HG02981 (cell line): ENCODE data around the gene PAXIP1.
A peak's percentile ranks its signal among the peaks of the same experiment; 100 is the strongest.

Experiments
- ATAC-seq: cut with Tn5 transposase; IDR thresholded peaks from one replicate; pipeline ENCODE4 v1.9.1; 2021; ENCODE audit warnings: mild to moderate bottlenecking, moderate library complexity; ENCODE audit not compliant: unreplicated experiment

PAXIP1 gene

DNA sequence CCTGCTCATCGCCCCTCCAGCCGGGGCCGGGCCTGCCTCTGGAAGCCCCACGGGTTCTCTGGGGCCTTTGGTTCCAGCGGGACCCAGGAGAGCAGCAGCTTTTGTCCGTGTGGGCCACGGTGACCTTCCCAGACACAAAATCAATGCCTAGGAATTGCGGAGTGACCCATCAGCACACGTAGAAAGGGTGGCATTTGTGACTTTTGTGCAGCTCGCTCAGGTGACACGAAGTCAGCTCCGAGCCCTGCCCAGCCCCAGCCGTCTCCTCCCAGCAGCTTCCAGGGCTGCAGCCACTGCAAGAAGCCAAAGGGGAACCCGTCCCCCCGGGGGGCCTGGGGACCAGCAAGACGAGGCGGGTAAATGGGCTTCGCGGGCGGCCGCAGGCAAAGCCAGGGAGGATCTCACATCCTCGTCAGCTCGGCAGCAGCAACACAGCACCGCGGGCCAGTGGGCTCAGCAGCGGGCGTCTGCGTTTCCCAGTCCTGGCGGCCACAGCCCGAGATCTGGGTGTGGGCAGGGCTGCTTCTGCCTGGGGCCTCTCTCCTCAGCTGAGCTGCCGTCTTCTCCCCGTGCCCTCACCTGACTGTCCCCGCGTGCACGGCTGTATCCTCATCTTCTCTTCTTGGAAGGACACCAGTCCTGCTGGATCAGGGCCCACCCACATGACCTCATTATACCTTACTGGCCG is 88.5 kb downstream of the PAXIP1 start:
- ATAC-seq, result peak; percentile 17

DNA sequence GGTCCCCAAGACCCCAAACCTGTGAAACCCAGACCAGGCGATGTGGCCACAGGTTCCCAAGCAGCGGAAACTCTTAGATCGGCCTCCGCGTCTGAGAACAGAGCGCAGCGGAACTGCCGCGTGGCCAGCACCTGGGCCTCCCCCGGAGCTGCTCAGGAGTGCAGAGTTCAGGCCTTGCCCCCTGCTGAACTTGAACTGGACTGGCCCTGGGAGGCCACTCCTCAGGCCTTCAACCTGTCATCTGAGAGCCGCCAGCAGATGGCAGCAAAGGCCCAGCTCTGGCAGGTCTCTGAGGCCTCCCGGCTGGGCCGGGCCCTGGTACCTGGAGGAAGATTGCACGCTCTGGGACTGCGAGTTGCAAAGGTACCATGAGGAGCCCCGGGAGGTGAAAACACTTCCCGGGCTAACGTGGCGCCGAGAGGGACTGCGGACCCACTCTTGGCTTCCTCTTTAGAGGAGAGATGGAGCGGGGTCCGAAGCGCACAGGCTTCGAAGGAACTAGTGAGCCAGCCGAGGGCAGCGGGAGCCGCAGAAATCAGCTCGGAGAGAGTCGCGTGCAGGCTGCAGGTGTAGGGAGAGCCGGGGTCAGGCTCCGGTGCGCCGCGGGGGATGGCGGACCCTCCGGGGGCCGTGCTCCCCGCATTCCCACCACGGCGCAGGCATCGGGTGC is 89.2 kb downstream of the PAXIP1 start:
- ATAC-seq, result peak; percentile 95

DNA sequence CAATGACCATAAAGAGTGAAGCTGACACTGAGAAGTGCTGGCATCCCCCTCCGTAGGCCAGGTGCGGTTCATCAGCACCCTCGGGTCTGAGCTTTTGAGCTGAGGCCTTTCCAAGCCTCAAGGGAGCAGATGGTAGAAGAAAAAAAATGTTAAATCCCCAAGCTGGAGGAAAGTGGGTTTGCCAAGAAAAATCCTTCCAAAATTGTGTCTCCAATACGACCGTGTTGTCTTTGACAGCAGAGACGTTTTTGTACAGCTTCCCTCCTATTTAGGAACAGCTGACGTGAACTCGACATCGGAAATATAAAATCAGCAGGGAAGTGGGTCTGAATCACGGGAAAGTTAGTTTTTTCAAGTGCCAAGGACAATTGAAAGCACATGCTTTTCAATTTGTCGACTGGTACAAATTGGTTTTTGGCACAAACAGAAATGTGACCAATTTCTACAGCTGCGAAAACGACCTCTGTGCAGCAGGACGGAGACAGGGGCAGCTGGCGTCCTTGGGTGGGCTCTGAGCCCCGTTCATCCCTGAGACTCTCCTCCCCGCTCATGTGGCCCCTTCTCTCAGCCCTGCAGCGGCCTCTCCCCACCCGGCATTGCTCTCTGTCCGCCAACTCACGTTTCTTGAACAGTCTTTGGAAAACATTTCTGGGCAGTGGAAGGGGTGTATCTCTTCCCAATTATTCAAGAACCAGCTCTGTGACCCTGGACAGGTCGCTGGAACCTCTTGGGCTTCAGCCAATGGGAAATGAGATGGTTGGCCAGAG is 89.9 kb downstream of the PAXIP1 start:
- no peak for ATAC-seq

DNA sequence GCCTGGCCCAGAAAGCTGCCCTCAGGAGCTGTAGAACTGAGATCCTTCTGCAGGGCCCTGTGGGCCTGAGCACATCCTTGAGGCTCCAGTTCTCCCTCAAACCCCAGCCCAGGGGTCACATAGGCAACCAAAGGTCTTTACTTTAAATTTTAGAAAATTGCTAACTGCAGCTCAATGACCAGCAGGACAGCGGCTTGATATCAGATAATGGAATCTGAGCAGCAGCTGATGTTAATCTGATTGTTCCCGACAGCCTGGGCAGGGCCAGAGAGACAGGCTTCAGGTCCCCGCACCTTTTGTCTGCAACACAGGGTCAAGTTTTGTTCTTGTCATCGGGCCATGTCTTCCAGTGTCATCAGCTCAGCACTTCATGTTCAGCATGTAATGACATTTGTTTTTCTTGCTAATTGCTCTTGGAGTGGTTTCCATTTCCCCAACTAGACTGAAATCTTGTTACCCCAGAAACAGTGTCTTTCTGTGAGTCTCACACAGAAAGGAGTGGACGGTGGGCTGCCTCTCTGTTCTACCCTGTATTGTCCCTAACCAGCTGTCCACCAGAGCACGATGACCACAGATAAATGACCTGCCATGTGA is 91.0 kb downstream of the PAXIP1 start:
- no peak for ATAC-seq

DNA sequence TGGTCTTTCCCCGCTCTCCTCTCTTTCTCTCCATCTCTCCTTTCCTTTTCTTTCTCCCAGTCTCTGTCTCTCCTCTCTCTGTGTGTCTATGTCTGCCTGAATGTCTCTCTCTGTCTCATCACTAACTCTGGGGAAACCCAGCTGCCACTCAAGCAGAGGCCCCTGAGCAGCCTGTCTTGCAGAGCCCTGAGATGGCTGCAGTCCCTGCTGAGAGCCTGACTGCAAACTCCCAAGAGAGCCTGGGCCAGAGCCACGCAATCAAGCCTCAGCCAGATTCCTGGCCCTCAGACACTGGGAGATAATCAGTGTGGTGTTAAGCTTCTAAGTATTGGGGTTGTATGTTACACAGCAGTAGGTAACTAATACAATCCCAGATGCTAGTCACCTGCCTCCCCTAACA is 91.5 kb downstream of the PAXIP1 start:
- ATAC-seq, result no peak

DNA sequence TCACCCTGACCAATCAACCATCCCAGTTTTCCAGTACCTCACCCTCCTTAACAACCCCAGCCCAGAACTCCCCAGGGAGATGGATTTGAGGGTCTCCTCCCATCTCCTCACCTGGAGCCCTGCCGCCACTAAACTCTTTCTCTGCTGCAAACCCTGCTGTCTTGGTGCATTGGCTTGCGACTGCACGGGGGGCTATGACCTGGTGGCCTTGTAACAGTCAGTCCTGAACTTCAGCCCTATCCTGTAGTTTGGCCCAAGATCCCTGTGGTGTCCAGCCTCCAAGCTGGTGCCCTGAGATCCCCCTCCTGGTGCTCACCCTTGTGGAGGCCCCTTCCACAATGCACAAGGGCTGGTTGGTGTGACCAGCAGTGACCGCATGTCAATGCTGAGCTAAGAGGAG is 91.9 kb downstream of the PAXIP1 start:
- no peak for ATAC-seq

DNA sequence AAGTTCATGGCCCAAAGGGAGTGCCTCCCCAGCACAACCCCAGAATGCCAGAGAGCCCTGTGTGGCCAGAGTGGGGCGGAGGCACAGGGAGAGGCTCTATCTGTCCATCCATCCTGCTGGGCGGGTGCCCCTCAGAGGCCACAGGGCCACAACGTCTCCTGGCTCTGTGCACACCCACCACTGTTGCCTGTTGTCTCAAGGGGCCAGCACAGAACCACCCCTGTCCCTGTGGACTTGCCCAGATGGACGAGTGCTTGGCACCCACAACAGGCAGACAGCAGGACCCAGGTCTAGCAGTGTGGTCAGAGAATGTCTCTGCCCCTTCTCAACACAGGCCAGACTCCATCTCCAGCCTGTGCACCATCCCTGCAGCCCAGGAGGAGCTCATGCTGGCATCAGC is 92.8 kb downstream of the PAXIP1 start:
- no peak for ATAC-seq

DNA sequence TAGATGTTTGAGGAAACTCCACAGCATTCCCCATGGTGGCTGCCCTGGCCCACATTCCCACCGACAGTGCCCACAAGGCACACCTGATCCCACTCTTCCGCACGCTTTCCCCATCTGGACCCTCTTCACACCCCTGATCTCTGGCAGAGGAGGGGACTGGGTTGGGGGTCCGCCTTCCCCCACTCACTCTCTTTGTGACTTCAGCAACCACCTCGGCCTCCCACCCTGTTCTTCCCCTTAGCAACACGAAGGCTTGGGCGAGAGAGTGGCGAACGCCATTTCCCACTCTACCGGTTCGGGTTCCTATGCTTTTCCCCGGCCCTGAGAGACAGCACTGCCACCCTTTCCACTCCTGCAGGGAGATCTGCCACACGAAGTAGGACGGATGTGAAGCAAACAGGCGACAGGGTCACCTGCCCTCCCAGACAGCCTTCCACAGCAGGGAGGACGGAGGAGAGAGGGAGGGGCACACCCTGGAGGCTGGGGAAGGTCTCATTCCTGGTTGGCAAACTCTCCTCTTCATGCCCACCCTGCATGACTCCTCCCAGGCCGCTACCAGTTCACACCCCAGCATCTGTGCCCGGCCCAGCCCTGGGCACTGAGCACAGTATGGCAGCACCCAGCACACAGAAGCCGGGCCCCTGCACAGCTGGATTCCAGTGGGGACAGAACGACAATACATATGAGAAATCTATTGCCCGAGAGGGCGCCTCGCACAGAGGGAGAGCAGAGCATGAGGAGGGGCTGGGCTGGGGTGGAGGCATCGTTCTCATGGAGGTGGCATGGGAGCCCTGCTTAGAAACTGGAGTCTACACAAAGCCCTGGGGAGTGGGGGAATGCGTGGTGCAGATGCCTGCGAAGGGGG is 93.5 kb downstream of the PAXIP1 start:
- ATAC-seq, result no peak

DNA sequence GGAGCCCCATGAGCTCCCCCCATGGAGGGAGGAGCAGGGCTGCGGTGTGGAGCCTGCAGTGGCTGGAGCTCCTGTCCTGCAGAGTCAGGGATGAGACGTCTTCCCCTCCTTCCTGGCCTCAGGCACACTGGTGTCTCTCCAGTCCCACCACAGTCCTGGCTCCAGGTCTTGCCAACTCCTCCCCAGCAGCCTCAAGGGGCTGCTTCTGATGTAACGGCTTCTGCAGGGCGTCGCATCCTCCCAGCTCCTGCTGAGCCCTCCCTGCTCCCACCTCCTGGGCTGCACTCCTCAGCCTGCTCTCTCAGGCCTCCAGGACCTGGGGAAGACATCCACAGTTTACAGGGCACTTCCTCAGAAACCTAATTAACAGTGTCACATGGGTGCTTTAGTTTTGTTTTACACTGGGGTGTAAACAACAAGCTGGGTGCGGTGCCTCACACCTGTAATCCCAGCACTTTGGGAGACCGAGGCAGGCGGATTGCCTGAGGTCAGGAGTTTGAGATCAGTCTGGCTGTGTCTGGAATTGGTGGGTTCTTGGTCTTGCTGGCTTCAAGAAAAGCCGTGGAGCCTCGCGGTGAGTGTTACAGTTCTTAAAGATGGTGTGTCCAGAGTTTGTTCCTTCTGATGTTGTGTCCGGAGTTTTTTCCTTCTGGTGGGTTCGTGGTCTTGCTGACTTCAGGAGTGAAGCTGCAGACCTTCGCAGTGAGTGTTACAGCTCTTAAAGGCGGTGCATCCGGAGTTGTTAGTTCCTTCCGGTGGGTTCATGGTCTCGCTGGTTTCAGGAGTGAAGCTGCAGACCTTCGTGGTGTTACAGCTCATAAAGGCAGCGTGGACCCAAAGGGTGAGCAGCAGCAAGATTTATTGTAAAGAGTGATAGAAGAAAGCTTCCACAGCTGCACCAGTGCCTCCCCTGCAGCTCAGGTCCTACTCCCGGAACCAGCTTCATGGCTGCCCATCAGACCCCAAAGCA is 95.0 kb downstream of the PAXIP1 start:
- no peak for ATAC-seq

DNA sequence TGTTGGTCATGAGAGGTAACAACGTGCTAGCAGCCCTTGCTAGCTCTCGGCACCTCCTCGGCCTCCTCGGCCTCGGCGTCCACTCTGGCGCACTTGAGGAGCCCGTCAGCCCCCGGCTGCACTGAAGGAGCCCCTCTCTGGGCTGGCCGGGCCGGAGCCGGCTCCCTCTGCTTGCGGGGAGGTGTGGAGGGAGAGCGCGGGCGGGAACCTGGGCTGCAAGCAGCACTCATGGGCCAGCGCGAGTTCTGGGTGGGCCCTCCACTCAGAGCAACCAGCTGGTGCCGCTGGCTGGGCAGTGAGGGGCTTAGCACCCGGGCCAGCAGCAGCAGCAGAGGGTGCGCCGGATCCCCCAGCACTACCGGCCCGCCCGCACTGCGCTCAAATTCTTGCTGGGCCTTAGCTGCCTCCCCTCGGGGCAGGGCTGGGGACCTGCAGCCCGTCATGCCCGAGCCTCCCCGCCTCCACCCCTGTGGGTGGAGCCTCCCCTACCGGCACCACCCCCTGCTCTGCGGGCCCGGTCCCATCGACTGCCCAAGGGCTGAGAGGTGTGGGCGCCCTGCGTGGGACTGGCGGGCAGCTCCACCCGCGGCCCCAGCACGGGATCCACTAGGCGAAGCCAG is 96.1 kb downstream of the PAXIP1 start:
- ATAC-seq, result no peak

DNA sequence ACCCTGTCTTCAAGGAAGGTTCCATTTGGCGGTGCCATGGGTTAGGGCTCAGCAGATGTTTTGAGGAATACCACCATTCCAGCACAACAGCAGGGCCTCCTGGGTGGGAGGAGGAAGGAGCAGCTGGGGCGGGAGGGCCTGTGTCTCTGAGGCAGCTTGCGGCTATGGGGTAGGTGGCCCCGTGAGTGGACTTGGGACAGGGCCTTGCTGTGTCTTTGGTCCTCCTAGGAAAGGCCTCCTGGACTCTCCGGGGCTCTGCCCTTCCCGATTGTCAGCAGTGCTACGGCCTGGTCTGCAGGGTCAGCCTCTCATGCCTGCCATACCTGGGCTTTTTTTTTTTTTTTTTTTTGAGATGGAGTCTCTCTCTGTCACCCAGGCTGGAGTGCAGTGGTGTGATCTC is 96.7 kb downstream of the PAXIP1 start:
- ATAC-seq, result no peak

DNA sequence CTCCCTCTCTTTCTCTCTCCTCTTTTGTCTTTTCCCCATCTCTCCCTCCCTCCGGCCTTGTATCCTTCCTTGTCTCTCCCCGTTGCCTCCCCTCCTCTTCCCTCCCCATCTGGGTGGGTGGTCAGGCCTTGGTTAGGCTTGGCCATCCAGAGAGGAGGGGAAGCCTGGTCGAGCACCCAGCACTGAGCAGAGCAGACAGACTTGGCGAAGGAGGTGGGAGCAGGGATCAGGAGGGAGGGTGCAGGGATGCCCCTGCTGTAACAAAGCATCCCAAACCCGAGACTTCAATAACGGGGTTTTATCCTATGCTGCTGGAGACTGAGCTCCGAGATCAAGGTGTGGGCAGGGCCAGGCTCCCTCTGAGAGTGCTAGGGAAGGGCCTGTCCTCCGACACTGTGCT is 97.3 kb downstream of the PAXIP1 start:
- no peak for ATAC-seq

DNA sequence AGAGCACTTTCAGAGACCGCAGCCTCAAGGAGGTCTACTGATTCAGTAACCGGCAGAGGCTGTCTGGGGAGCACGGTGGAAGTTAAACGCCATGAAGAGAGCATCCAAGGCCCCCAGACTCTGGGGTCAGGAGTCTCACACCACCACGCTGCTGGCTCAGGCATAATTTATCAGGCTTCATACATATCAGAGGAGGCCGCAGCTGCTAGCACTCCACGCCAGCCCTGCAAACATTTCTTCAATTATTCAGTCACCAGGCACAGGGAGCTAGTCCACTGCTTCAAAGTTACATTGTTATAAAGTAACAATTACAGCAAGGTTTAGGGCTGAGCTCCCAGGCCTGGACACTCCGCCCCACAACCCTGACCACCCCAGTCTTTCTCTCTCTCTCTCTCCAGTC is 97.8 kb downstream of the PAXIP1 start:
- ATAC-seq, result no peak

DNA sequence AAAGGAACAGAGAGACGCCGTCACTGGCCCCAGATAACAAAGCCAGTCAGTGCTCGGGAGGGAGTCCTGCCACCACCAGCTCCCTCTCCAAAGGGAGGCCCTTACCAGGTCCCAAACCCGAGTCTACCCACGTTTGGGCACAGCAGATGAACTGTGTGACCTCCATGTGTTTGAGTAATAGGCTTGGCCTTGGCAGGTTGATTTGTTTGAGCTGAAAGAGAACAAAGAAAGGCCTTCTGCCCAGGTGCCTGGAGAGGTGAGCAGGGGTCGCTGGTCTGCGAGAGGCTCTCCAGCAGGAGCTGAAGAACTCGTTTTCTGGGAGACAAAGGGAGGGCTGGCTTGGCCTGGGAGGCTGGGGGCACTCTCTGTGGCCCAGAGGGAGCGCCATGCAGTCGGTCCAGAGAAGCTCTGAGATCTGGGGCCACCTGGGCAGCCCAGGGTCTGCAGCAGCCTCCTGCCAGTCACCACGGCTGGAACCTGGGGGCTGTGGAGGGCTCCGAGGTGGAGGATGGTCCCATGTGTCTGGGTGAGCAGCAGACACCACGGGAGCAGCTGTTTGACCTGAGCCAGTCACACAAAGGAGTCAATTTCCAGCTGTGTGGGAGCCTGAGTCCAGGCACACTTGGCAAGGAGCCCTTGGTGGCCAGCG is 99.7 kb downstream of the PAXIP1 start:
- no peak for ATAC-seq

DNA sequence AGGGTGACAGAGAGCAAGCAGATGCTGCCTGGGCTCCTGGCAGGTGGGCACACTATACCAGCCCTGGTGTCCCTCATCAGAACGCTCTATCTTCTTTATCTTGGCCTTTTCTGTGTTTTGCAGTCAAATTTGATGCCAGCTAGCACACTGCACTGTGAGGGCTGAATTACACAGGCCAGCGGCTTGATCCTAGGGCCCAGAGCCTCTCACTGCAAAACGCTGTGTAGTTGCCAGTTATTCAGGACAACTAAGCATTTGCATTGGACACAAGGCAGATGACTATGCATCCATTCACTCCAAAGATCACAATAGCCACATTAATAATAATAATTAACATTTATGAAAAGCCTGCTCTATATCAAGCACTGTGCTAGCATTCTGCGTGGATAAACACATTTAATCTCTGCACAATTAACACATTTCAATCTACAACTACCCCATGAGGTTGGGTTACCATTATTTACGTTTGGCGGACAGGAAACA is 100.3 kb downstream of the PAXIP1 start:
- ATAC-seq, result no peak

DNA sequence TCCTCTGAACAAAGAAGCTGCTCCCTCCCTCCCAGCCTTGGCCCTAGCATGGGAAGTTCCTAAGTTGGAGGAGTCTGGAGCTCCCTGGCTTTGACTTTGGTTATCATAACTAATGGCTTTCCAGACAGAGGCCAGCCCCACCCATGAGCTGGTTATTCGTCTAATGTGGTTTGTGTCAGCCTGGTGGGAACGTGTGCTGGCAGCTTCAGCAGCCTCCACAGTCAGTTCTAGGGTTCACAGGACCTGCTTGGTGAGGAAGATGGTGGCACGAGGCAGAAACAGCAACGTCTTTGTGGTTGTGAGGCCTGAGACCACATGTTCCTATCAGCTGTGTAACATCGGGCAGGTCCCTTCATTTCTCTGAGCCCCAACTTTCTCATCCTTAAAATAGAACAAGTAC is 103.1 kb downstream of the PAXIP1 start:
- no peak for ATAC-seq

DNA sequence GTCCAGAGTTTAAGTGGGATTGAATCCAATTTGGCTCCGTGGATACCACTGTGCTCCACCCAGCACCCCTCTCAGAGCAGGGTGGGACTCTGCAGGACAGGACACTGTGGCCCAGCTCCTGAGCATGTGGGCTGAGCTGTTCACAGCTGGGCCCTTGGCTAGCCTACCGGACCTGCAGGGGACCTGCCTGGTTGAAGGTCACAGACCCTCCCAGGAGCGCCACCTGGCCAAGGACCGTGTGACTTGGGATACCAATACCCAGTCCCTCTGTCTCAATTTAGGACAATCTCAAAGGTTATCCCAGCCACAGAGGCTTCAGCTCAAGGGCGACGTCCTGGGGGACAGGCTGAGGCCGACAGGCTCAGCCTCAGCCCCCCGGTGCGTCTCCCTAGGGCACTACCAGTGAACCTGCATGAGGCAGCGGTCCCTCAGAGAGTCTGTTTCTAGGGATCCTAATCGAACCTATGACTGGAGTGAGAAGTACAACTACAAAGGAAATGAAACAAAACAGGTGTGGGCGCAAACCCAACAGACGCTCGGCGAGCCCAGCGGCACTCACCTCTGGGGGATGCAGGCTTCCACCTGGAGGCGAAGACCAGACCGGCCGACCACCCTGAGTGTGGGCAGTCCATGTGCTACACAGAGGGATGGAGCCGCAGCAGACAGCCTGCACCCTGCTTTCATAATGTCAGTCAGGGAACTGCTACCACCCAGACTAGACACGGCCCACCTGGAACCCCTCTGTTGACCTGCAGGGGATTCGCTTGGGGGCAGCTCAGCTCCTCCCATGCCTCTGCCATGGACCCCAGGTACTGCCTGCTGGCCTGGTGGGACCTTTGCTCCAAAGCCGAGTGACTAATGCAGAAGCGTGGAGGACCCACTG is 103.7 kb downstream of the PAXIP1 start:
- no peak for ATAC-seq

DNA sequence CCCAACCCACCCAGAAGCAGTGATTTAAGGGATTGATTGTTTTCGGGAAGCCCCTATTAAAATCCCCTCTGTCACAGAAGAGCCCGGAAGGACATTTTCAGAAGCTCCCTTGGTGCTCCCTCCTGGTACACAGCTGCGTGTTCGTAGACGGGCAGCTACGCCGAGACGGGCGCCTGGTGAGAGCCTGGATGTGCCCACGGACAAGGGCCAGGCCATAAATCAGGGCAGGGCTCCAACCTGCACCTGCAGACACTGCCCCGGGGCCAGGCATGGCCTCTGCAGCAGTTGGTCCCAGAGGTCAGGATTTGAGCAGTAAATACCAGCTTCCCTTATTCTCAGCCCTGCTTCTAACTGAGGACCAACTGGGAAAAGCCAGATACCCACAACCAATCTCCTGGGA is 106.8 kb downstream of the PAXIP1 start:
- ATAC-seq, result no peak
